ENCODE data around the gene STUM. TPM values are rescaled to one million over a fixed set of nuclear protein-coding genes. Genes with fewer than 3 reads are reported as not detected.

Gene STUM
- total and polyA plus RNA-seq, 2 experiments from 2014 or later: 0.07 TPM; not detected in 1

DNA sequence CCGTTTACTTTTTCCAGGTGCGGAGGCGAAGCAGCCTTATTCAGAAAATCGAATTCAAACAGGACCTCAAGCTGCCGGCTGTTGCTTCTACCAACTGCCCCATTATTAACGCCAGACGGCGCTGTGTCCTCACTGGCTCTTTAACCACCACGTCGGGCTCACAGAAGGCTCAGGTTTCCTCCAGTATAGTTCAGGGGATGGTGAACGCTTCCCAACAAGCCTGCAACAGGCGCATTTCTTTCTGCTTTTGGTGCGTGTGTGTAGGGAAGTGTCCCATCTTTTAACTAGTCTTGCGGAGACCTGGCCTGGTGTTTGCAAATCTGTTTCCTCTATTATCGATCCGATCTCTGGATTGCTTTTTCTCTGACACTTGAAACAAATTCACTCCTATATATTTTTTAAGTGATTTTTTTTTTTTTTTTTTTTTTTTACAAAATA, 791 bp upstream of the STUM start:
- Histone ChIP-seq H4K20me1 (ENCODE audit: insufficient read depth, poor library complexity, severe bottlenecking) (no peaks in the 10 kb centered on the region), H3K79me2 (no peaks in the 10 kb centered on the region), H3K27me3 (peaks cover 41% of the 10 kb centered on the region), H3K27ac (no peak overlapping the region), H3K4me2 (peak overlapping the region; percentile 98), H3K4me3 (no peak overlapping the region), H3K9me3 (ENCODE audit: low read depth) (no peaks in the 10 kb centered on the region), H3K9me2 (replicated peaks; ENCODE audit: insufficient read depth) (no peaks in the 10 kb centered on the region), H2AFZ (no peak overlapping the region), H3K4me1 (ENCODE audit: insufficient read depth) (peaks cover 23% of the 10 kb centered on the region), H3K36me3 (replicated peaks; ENCODE audit: insufficient read depth, low read depth) (no peaks in the 10 kb centered on the region)
- 4% methylated on average over 16 of the region's 16 CpGs for WGBS (ENCODE audit: low lambda C conversion rate, missing lambda C conversion rate)
- peak; percentile 93 for DNase-seq (ENCODE audit: low spot score)
- TF ChIP-seq, protein P1, sequence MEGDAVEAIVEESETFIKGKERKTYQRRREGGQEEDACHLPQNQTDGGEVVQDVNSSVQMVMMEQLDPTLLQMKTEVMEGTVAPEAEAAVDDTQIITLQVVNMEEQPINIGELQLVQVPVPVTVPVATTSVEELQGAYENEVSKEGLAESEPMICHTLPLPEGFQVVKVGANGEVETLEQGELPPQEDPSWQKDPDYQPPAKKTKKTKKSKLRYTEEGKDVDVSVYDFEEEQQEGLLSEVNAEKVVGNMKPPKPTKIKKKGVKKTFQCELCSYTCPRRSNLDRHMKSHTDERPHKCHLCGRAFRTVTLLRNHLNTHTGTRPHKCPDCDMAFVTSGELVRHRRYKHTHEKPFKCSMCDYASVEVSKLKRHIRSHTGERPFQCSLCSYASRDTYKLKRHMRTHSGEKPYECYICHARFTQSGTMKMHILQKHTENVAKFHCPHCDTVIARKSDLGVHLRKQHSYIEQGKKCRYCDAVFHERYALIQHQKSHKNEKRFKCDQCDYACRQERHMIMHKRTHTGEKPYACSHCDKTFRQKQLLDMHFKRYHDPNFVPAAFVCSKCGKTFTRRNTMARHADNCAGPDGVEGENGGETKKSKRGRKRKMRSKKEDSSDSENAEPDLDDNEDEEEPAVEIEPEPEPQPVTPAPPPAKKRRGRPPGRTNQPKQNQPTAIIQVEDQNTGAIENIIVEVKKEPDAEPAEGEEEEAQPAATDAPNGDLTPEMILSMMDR (IDR thresholded peaks at IDR 0.05; ENCODE audit: poor library complexity): peak; percentile 90
- TF ChIP-seq EZH2 (IDR thresholded peaks at IDR 0.05; ENCODE audit: borderline replicate concordance): no peak

DNA sequence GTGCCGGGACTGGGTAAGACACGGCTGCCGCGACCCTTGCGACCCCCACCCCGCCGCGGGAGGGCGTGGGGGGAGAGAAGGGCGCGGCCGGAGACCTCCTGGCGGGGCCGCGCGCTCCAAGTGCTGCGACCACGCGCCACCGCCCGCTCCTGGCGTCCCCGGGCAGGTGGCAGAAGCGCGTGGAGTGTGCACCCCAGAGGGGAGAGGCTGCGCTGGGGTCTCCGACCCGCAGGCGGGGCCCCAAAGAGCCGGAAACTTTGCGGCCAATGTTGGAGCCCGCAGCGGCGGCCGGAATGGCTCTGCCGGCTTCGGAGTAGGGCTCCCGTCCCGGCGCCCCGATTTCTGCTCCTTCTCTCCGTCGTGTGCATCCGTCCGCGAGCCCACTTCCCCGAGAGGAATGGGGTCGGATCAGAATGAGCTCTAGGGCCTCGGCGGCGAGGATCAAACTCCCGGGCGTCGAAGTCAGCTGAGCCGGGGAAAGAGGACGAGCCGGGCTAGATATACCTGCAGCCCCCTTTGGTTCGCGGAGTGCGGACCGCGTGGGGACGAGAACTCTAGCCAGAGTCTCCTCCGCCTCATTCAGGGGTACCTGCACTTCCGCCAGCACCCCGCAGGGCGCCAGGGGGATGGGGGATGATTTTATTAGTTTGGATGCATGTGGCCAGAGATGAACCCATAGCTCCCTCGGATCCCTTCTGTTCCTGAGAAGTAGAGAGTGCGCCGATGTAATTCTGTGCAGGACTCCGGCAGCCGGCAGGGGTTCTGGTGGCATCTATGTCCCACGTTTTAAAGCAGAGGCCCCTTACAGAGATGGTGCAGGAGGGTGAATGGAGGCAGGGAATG, 751 bp downstream of the STUM start:
- Histone ChIP-seq H3K4me2 (peak overlapping the region; percentile 98), H2AFZ (peak overlapping the region; percentile 48), H3K36me3 (replicated peaks; ENCODE audit: insufficient read depth, low read depth) (no peaks in the 10 kb centered on the region), H3K4me1 (ENCODE audit: insufficient read depth) (peaks cover 23% of the 10 kb centered on the region), H3K4me3 (peak overlapping the region; percentile 29), H3K27me3 (peaks cover 46% of the 10 kb centered on the region), H3K9me3 (ENCODE audit: low read depth) (no peaks in the 10 kb centered on the region), H3K79me2 (no peaks in the 10 kb centered on the region), H4K20me1 (ENCODE audit: insufficient read depth, poor library complexity, severe bottlenecking) (no peaks in the 10 kb centered on the region), H3K9me2 (replicated peaks; ENCODE audit: insufficient read depth) (no peaks in the 10 kb centered on the region), H3K27ac (no peak overlapping the region)
- 3% methylated on average over 44 of the region's 73 CpGs for WGBS (ENCODE audit: low lambda C conversion rate, missing lambda C conversion rate)
- TF ChIP-seq EZH2 (IDR thresholded peaks at IDR 0.05; ENCODE audit: borderline replicate concordance) (peak; percentile 86), EZH2phosphoT487 (IDR thresholded peaks at IDR 0.05; ENCODE audit: low read depth, severe bottlenecking, unreplicated experiment) (no peak)
- peak; percentile 12 for DNase-seq (ENCODE audit: low spot score)

DNA sequence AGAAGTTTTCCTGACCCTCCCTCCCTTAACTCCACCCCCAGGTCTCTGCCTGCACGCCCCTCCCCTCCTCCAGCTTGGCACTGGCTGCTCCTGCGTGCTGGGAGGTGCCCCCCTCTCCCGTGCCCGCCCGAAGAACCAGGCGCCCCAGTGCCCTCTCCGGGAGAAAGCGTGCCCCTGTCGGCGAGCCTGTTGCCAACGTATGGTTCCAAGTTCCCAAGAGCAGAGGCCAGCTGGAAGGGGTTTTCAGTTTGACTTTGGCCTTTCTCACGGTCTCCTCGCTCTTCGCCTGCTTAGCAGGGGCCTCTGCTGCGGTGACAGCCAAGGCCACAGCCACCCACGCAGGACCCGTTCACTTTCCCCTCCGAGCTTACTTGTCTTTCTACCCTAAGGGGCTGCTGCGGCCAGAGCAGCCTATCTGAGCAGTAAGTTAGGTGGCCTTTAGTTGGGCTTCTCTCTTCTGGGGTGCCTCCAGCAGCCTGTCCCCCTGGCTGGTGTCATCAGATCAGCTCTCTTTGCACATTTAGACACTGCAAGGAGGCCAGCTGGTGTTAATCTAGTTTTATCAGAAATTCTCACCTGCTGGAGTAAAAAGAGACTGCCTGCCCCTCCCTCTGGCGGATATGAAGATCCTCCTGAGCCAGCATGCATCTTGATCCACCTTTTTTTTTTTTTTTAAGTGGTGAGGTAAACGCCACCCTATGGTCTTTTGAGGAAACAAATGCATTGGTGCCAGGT, 1.5 kb downstream of the STUM start:
- 8% methylated on average over 17 of the region's 21 CpGs for WGBS (ENCODE audit: low lambda C conversion rate, missing lambda C conversion rate)
- H3K9me2 ChIP-seq (replicated peaks; ENCODE audit: insufficient read depth): no peaks in the 10 kb centered on the region
- H4K20me1 ChIP-seq (ENCODE audit: insufficient read depth, poor library complexity, severe bottlenecking): no peaks in the 10 kb centered on the region
- no peak overlapping the region for H2AFZ ChIP-seq
- H3K4me3 ChIP-seq: peak overlapping the region; percentile 29
- peaks cover 52% of the 10 kb centered on the region for H3K27me3 ChIP-seq
- no peaks in the 10 kb centered on the region for H3K79me2 ChIP-seq
- H3K4me2 ChIP-seq: peak overlapping the region; percentile 98
- peak; percentile 45 for DNase-seq (ENCODE audit: low spot score)
- H3K36me3 ChIP-seq (replicated peaks; ENCODE audit: insufficient read depth, low read depth): no peaks in the 10 kb centered on the region
- no peaks in the 10 kb centered on the region for H3K9me3 ChIP-seq (ENCODE audit: low read depth)
- H3K4me1 ChIP-seq (ENCODE audit: insufficient read depth): peaks cover 23% of the 10 kb centered on the region
- TF ChIP-seq EZH2 (IDR thresholded peaks at IDR 0.05; ENCODE audit: borderline replicate concordance): no peak
- TF ChIP-seq, protein P1 (IDR thresholded peaks at IDR 0.05; ENCODE audit: poor library complexity): peak; percentile 11
- H3K27ac ChIP-seq: no peak overlapping the region

DNA sequence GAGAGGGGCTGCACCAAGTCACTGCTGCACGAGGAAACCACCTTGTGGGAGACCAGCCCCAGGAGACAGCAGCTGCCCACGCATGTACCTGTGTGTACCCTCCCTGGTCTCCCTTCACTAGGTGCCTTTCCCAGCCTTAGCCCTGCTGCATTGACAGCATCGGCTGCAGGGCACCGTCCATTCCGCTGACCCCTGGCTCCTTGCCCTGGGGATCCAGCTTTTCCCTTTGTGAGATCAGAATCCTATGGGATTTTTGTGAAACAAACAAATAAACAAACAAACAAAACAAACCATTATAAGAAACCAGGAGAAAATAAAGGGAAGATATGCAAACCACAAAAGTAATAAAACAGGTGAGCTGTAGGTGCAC, 2.1 kb downstream of the STUM start:
- H3K4me2 ChIP-seq: no peak overlapping the region
- H3K4me3 ChIP-seq: no peak overlapping the region
- H2AFZ ChIP-seq: no peak overlapping the region
- no peaks in the 10 kb centered on the region for H4K20me1 ChIP-seq (ENCODE audit: insufficient read depth, poor library complexity, severe bottlenecking)
- H3K9me2 ChIP-seq (replicated peaks; ENCODE audit: insufficient read depth): no peaks in the 10 kb centered on the region
- H3K4me1 ChIP-seq (ENCODE audit: insufficient read depth): peaks cover 23% of the 10 kb centered on the region
- no peak overlapping the region for H3K27ac ChIP-seq
- WGBS (ENCODE audit: low lambda C conversion rate, missing lambda C conversion rate): 64% methylated on average over 5 of the region's 5 CpGs
- no peak for DNase-seq (ENCODE audit: low spot score)
- no peaks in the 10 kb centered on the region for H3K9me3 ChIP-seq (ENCODE audit: low read depth)
- peaks cover 50% of the 10 kb centered on the region for H3K27me3 ChIP-seq
- no peaks in the 10 kb centered on the region for H3K36me3 ChIP-seq (replicated peaks; ENCODE audit: insufficient read depth, low read depth)
- no peak for TF ChIP-seq EZH2phosphoT487 (IDR thresholded peaks at IDR 0.05; ENCODE audit: low read depth, severe bottlenecking, unreplicated experiment)
- no peak for TF ChIP-seq EZH2 (IDR thresholded peaks at IDR 0.05; ENCODE audit: borderline replicate concordance)
- TF ChIP-seq, protein P1 (IDR thresholded peaks at IDR 0.05; ENCODE audit: poor library complexity): no peak
- H3K79me2 ChIP-seq: no peaks in the 10 kb centered on the region
